GM12878 (cell line): ENCODE data around the gene RDH5. TPM values are rescaled to one million over a fixed set of nuclear protein-coding genes. Genes with fewer than 3 reads are reported as not detected.

Experiments used
- ATAC-seq: fragments of 200-7000 bp; cut with Tn5 transposase; 3 replicates; pipeline ENCODE4 v1.9.1; 2020; ENCODE audit warnings: mild to moderate bottlenecking, moderate library complexity
- BruUV-seq: library from RNA; stranded (reverse); fragments of 400-500 nt; replicated peaks from 2 replicates; lab custom pipeline; 2021; lab: Mats Ljungman, UMichigan
- CTCF ChIA-PET: fragments of 300-600 bp; sonication (Branson Sonifier 250); formaldehyde crosslinking; extraction: SDS; loops from one replicate; lab custom pipeline; 2021; ENCODE audit warnings: inconsistent platforms; lab: Yijun Ruan, JAX
- POLR2A ChIA-PET: fragments of 350-600 bp; formaldehyde crosslinking; extraction: SDS; loops from one replicate; lab custom pipeline; 2021; ENCODE audit warnings: inconsistent platforms; lab: Charles Lee
- RAD21 ChIA-PET: fragments of 300-600 bp; sonication (Branson Sonifier 250); formaldehyde crosslinking; loops from one replicate; lab custom pipeline; 2023; ENCODE audit warnings: antibody characterized with exemption; ENCODE audit not compliant: unreplicated experiment; lab: Charles Lee
- SMC1A ChIA-PET: fragments of 300-600 bp; sonication (Branson Sonifier 250); formaldehyde crosslinking; loops from one replicate; lab custom pipeline; 2023; ENCODE audit not compliant: unreplicated experiment, uncharacterized antibody; lab: Charles Lee
- DNase-seq: peaks from one replicate; pipeline ENCODE4 v3.0.0-alpha.2; 2011; ENCODE audit warnings: low read depth, low spot score
- FAIRE-seq: peaks from 3 replicates; lab custom pipeline; 2011; peaks lifted over from hg19 to GRCh38; lab: Jason Lieb, UNC
- H2AFZ ChIP-seq: 2 replicates; pipeline ENCODE4 v1.6.0; 2011; ENCODE audit warnings: low read depth, low read length, control low read depth; ENCODE audit not compliant: control insufficient read depth
- H3K27ac ChIP-seq: 2 replicates; pipeline ENCODE4 v1.5.1; 2011; ENCODE audit warnings: control low read depth; ENCODE audit not compliant: control insufficient read depth, insufficient read depth
- H3K27me3 ChIP-seq, 2 experiments: replicated peaks in 1 of 2; 2 replicates each; pipeline versions ENCODE4 v1.6.0 to v1.6.1; 2011; ENCODE audit warnings: low read length in 1 of 2; ENCODE audit not compliant: control insufficient read depth in 2 of 2, insufficient read depth in 2 of 2
- H3K36me3 ChIP-seq, 2 experiments: 2 replicates each; pipeline ENCODE4 v1.5.1; 2011; ENCODE audit warnings: low read length in 1 of 2; ENCODE audit not compliant: control insufficient read depth in 2 of 2, insufficient read depth in 2 of 2
- H3K4me1 ChIP-seq: 2 replicates; pipeline ENCODE4 v1.6.1; 2011; ENCODE audit warnings: mild to moderate bottlenecking, low read length, moderate library complexity, mixed read lengths; ENCODE audit not compliant: control insufficient read depth, insufficient read depth
- H3K4me2 ChIP-seq: 2 replicates; pipeline ENCODE4 v1.6.0; 2011; ENCODE audit warnings: control low read depth; ENCODE audit not compliant: control insufficient read depth, insufficient read depth
- H3K4me3 ChIP-seq: fragments of 200-600 bp; sonication (generic); 2 replicates; pipeline ENCODE4 v1.5.1; 2016
- H3K79me2 ChIP-seq: 2 replicates; pipeline ENCODE4 v1.6.0; 2011; ENCODE audit warnings: low read length; ENCODE audit not compliant: control insufficient read depth, insufficient read depth
- H3K9ac ChIP-seq: 2 replicates; pipeline ENCODE4 v1.8.0; 2011; ENCODE audit warnings: low read length, control low read depth, mixed read lengths; ENCODE audit not compliant: control insufficient read depth, insufficient read depth
- H3K9me3 ChIP-seq: replicated peaks from 3 replicates; pipeline ENCODE4 v1.5.1; 2011; ENCODE audit warnings: mild to moderate bottlenecking, low read length; ENCODE audit not compliant: control insufficient read depth, insufficient read depth
- H4K20me1 ChIP-seq: 2 replicates; pipeline ENCODE4 v1.6.0; 2011; ENCODE audit not compliant: control insufficient read depth, insufficient read depth
- ASH2L ChIP-seq: fragments of 300-600, 200-600 bp; sonication (generic); IDR thresholded peaks from 2 replicates; pipeline ENCODE4 v1.6.1; 2017; ENCODE audit warnings: low read depth, mild to moderate bottlenecking, borderline replicate concordance
- CTCF ChIP-seq, 3 experiments: IDR thresholded peaks in 2 of 3; conservative IDR thresholded peaks in 1 of 3; 2 replicates each; pipeline ENCODE4 v1.5.1; 2011; ENCODE audit warnings: low read depth in 3 of 3, low read length in 3 of 3, mild to moderate bottlenecking in 3 of 3, control low read depth in 2 of 3, moderate library complexity in 2 of 3, inconsistent platforms in 1 of 3, mixed read lengths in 1 of 3; ENCODE audit not compliant: control insufficient read depth in 2 of 3, insufficient read depth in 1 of 3; ENCODE audit errors: extremely low read depth in 1 of 3
- ELK1 ChIP-seq: IDR thresholded peaks from 2 replicates; pipeline ENCODE4 v1.6.1; 2012; ENCODE audit warnings: low read depth, low read length, improper control_type of control experiment
- HDAC6 ChIP-seq: fragments of 200-600 bp; sonication (generic); IDR thresholded peaks from one replicate; pipeline ENCODE4 v1.8.0; 2017; ENCODE audit warnings: antibody characterized with exemption; ENCODE audit not compliant: unreplicated experiment
- JUNB ChIP-seq: IDR thresholded peaks from 2 replicates; pipeline ENCODE4 v1.6.1; 2016; ENCODE audit warnings: antibody characterized with exemption, mild to moderate bottlenecking
- KAT2A ChIP-seq: conservative IDR thresholded peaks from 2 replicates; pipeline ENCODE4 v1.6.1; 2011; ENCODE audit warnings: low read depth, low read length; ENCODE audit not compliant: control insufficient read depth
- KDM1A ChIP-seq: fragments of 200-600 bp; sonication (generic); IDR thresholded peaks from 2 replicates; pipeline ENCODE4 v1.6.1; 2016; ENCODE audit warnings: borderline replicate concordance
- NKRF ChIP-seq: fragments of 450-650 bp; conservative IDR thresholded peaks from 2 replicates; pipeline ENCODE4 v1.6.1; 2017; ENCODE audit warnings: mild to moderate bottlenecking, moderate library complexity
- PAX5 ChIP-seq: IDR thresholded peaks from 2 replicates; pipeline ENCODE4 v1.6.1; 2011; ENCODE audit warnings: low read depth, low read length, borderline replicate concordance
- RAD21 ChIP-seq: IDR thresholded peaks from 2 replicates; pipeline ENCODE4 v1.6.1; 2011; ENCODE audit warnings: mild to moderate bottlenecking, low read depth, low read length, moderate library complexity; ENCODE audit not compliant: insufficient read depth
- RB1 ChIP-seq: fragments of 450-650 bp; formaldehyde crosslinking; IDR thresholded peaks from 2 replicates; pipeline ENCODE4 v1.6.1; 2017; ENCODE audit warnings: mild to moderate bottlenecking, borderline replicate concordance
- RBBP5 ChIP-seq: fragments of 200-600 bp; sonication (generic); conservative IDR thresholded peaks from 2 replicates; pipeline ENCODE4 v1.6.1; 2016
- SMAD5 ChIP-seq: IDR thresholded peaks from 2 replicates; pipeline ENCODE4 v1.6.1; 2016; ENCODE audit warnings: antibody characterized with exemption, low read depth
- STAT3 ChIP-seq: IDR thresholded peaks from 2 replicates; pipeline ENCODE4 v1.6.1; 2011; ENCODE audit warnings: low read depth, low read length, improper control_type of control experiment
- WRNIP1 ChIP-seq: IDR thresholded peaks from 2 replicates; pipeline ENCODE4 v1.6.1; 2011; ENCODE audit warnings: low read depth, low read length, improper control_type of control experiment, borderline replicate concordance
- WGBS: methylation state at CpG from one replicate; pipeline ENCODE4 v1.1.6; 2016; ENCODE audit warnings: low lambda C conversion rate; ENCODE audit not compliant: insufficient replicate concordance, insufficient coverage; ENCODE audit errors: missing lambda C conversion rate; 5-methylcytosine and 5-hydroxymethylcytosine counted together
- in situ Hi-C: fragments of 300-500 bp; cut with MboI; formaldehyde crosslinking; loops from 9 replicates; pipeline ENCODE4 v1.14.3; 2018; ENCODE audit warnings: mixed read lengths
- intact Hi-C: fragments of 100-400 bp; cut with micrococcal nuclease; formaldehyde crosslinking; loops from one replicate; pipeline ENCODE4 v1.14.2; 2022; ENCODE audit not compliant: unreplicated experiment
- polyA plus RNA-seq, 11 experiments: library from polyadenylated mRNA; depleted of rRNA in 4 of 11; unstranded in 6 of 11; stranded (reverse) in 5 of 11; fragments of >200 nt; fragmentation: Nextera tagmentation in 4 of 11; fragmentation: Illumina TruSeq in 1 of 11; extraction: Ambion mirVana in 4 of 11; extraction: Trizol in 1 of 11; gene quantifications; 1 replicate in 1 of 11; 2 replicates in 10 of 11; pipeline versions ENCODE4 v1.2.1 to v1.2.3, GENCODE V29; 2011 to 2016; ENCODE audit warnings: inconsistent platforms in 2 of 11, missing spikeins in 2 of 11, low read depth in 1 of 11
- total RNA-seq, 4 experiments: library from RNA; depleted of rRNA in 3 of 4; stranded (reverse); fragments of >200 nt in 3 of 4; fragmentation: Illumina TruSeq in 1 of 4; extraction: Trizol in 1 of 4; gene quantifications; 2 replicates each; pipeline versions ENCODE4 v1.2.1 to v1.2.3, GENCODE V29; 2013 to 2021

Gene RDH5
- total and polyA plus RNA-seq, 10 of the 15 experiments (the other 5 are each of a cell fraction or from before 2014, with no cell fraction given) = 2.6 to 11.6 (median 7.3) TPM

GRCh38 chr12:55679691-55680090, 40.5 kb upstream of the RDH5 start (continued):
- no peak for TF ChIP-seq SMAD5

GRCh38 chr12:55681142-55682077, 38.8 kb upstream of the RDH5 start:
- no peaks in the 10 kb centered on the region for H4K20me1 ChIP-seq
- DNase-seq (no peak), ATAC-seq (peak; percentile 78), FAIRE-seq (no peak)
- no peaks in the 10 kb centered on the region for H3K27me3 ChIP-seq
- intact Hi-C loops = no loop called here
- BruUV-seq = no TSS peak
- ChIA-PET RAD21 (interaction anchor here (0.6 to 1.4 kb wide), 7 partner anchors 8 to 730 kb away, joined by 3 to 8 read pairs (median 4); partner anchors contain the start of gene BLOC1S1), CTCF (interaction anchor here (0.6 to 1.7 kb wide), 14 partner anchors 8 to 57 kb away, joined by 3 to 13 read pairs (median 4); partner anchors contain the start of gene BLOC1S1), SMC1A (interaction anchor here (0.8 to 1.4 kb wide), 5 partner anchors 24 to 52 kb away, joined by 3 to 4 read pairs (median 3); partner anchors contain the start of gene BLOC1S1), POLR2A (no interaction called here)
- H3K4me2 ChIP-seq = peak overlapping the region; percentile 61
- H3K9ac ChIP-seq = no peak overlapping the region
- 19% methylated on average over 17 of the region's 17 CpGs for WGBS
- peak overlapping the region; percentile 70 for H2AFZ ChIP-seq
- H3K4me3 ChIP-seq = peak overlapping the region; percentile 23; the same call in 1 of the 2 replicates
- no peaks in the 10 kb centered on the region for H3K79me2 ChIP-seq
- no peaks in the 10 kb centered on the region for H3K9me3 ChIP-seq
- in situ Hi-C loops = no loop called here
- no peaks in the 10 kb centered on the region for H3K36me3 ChIP-seq
- H3K27ac ChIP-seq = no peak overlapping the region
- peaks cover 10% of the 10 kb centered on the region for H3K4me1 ChIP-seq
- no peak for TF ChIP-seq HDAC6
- TF ChIP-seq SMAD5 = no peak
- no peak for TF ChIP-seq KAT2A
- TF ChIP-seq ASH2L = no peak
- TF ChIP-seq ELK1 = no peak
- no peak for TF ChIP-seq KDM1A
- no peak for TF ChIP-seq STAT3
- peak; percentile 23; the same call in 1 of the 2 replicates for TF ChIP-seq RAD21
- peak; percentile 13 to 24 (median 19); a peak in 4 of 6 replicates for TF ChIP-seq CTCF (IDR thresholded peaks at IDR 0.05 in 2 of 3, conservative IDR thresholded peaks at IDR 0.05 in 1 of 3; ENCODE audit: control insufficient read depth in 2 of 3, extremely low read depth in 1 of 3, insufficient read depth in 1 of 3, low read depth in 3 of 3, low read length in 3 of 3)
- TF ChIP-seq PAX5 = no peak
- TF ChIP-seq RBBP5 = no peak
- no peak for TF ChIP-seq JUNB
- no peak for TF ChIP-seq WRNIP1
- no peak for TF ChIP-seq RB1
- TF ChIP-seq NKRF = no peak
